HepG2 (cell line): ENCODE results near the gene ZFAND3. TPM values are rescaled to one million over a fixed set of nuclear protein-coding genes. Genes with fewer than 3 reads are reported as not detected.

Experiments used
- ATAC-seq: fragments of 200-7000 bp; cut with Tn5 transposase; 3 replicates; pipeline ENCODE4 v1.9.1; 2020; ENCODE audit warnings: mild to moderate bottlenecking, moderate library complexity
- BruUV-seq: library from RNA; stranded (reverse); fragments of 400-500 nt; replicated peaks from 2 replicates; lab custom pipeline; 2021; lab: Mats Ljungman, UMichigan
- CTCF ChIA-PET: fragments of 300-600 bp; formaldehyde crosslinking; extraction: SDS; loops from one replicate; lab custom pipeline; 2021; ENCODE audit warnings: low total read pairs, inconsistent platforms, low intra/inter-chr PET ratio; lab: Yijun Ruan, JAX
- POLR2A ChIA-PET: fragments of 350-600 bp; sonication (Branson Sonifier 250); formaldehyde crosslinking; loops from one replicate; lab custom pipeline; 2020; ENCODE audit warnings: antibody characterized with exemption, inconsistent platforms; lab: Yijun Ruan, JAX
- DNase-seq: peaks from one replicate; pipeline ENCODE4 v3.0.0-alpha.2; 2015; ENCODE audit warnings: low spot score
- FAIRE-seq: peaks from 3 replicates; lab custom pipeline; 2011; peaks lifted over from hg19 to GRCh38; lab: Jason Lieb, UNC
- H2AFZ ChIP-seq: one replicate; pipeline ENCODE4 v1.6.1; 2011; ENCODE audit warnings: low read length, inconsistent platforms
- H3K27ac ChIP-seq: fragments of 300-600 bp; 3 replicates; pipeline ENCODE4 v1.8.0; 2011; ENCODE audit warnings: mixed run types, mild to moderate bottlenecking, mixed read lengths, low read length, inconsistent platforms; ENCODE audit not compliant: insufficient read depth; ENCODE audit errors: extremely low read length
- H3K27me3 ChIP-seq, 2 experiments: fragments of 200-600 bp in 1 of 2; 2 replicates in 1 of 2; 3 replicates in 1 of 2; pipeline versions ENCODE4 v1.6.0 to v1.8.0; 2011; ENCODE audit warnings: low read length in 2 of 2, mild to moderate bottlenecking in 2 of 2, moderate library complexity in 2 of 2, inconsistent platforms in 1 of 2; ENCODE audit not compliant: insufficient read depth in 2 of 2, control insufficient read depth in 1 of 2
- H3K36me3 ChIP-seq, 2 experiments: fragments of 200-600 bp in 1 of 2; replicated peaks in 1 of 2; 2 replicates in 1 of 2; 3 replicates in 1 of 2; pipeline versions ENCODE4 v1.5.1 to v1.8.0; 2011; ENCODE audit warnings: low read length in 2 of 2, inconsistent platforms in 1 of 2; ENCODE audit not compliant: insufficient read depth in 2 of 2, control insufficient read depth in 1 of 2
- H3K4me1 ChIP-seq: 2 replicates; pipeline ENCODE4 v1.5.1; 2012; ENCODE audit warnings: low read length, inconsistent platforms; ENCODE audit not compliant: insufficient read depth
- H3K4me2 ChIP-seq: 2 replicates; pipeline ENCODE4 v1.6.0; 2011; ENCODE audit warnings: low read depth, low read length, inconsistent platforms
- H3K4me3 ChIP-seq, 3 experiments: fragments of 200-600 bp in 1 of 3; sonication (generic), shearing (Covaris generic) in 1 of 3; replicated peaks in 1 of 3; 2 replicates each; pipeline ENCODE4 v1.5.1; 2011 to 2016; ENCODE audit warnings: low read length in 3 of 3, inconsistent platforms in 2 of 3, low read depth in 2 of 3, mild to moderate bottlenecking in 2 of 3, control low read depth in 1 of 3, mixed read lengths in 1 of 3; ENCODE audit not compliant: insufficient read depth in 1 of 3
- H3K79me2 ChIP-seq: one replicate; pipeline ENCODE4 v1.6.1; 2011; ENCODE audit warnings: low read length, inconsistent platforms; ENCODE audit not compliant: insufficient read depth
- H3K9ac ChIP-seq: 2 replicates; pipeline ENCODE4 v1.6.0; 2011; ENCODE audit warnings: mild to moderate bottlenecking, low read depth, low read length, inconsistent platforms; ENCODE audit not compliant: insufficient read depth
- H3K9me3 ChIP-seq: 2 replicates; pipeline ENCODE4 v1.5.1; 2012; ENCODE audit warnings: mild to moderate bottlenecking, low read length
- H4K20me1 ChIP-seq: 2 replicates; pipeline ENCODE4 v1.6.0; 2011; ENCODE audit warnings: inconsistent platforms, mild to moderate bottlenecking, low read length, moderate library complexity; ENCODE audit not compliant: insufficient read depth
- CENPX ChIP-seq: sonication (generic); formaldehyde crosslinking; IDR thresholded peaks from 2 replicates; pipeline ENCODE4 v1.9.0; 2021; ENCODE audit warnings: mild to moderate bottlenecking, missing genetic modification reagents, moderate library complexity
- GABPB1 ChIP-seq: IDR thresholded peaks from 2 replicates; pipeline ENCODE4 v1.6.1; 2016; ENCODE audit warnings: mild to moderate bottlenecking, missing genetic modification reagents, moderate library complexity, missing compliant biosample characterization
- IKZF1 ChIP-seq: fragments of 450-650 bp; IDR thresholded peaks from 2 replicates; pipeline ENCODE4 v1.7.1; 2016
- MXI1 ChIP-seq: IDR thresholded peaks from 3 replicates; pipeline ENCODE4 v1.6.1; 2012; ENCODE audit warnings: low read depth, low read length, inconsistent platforms, borderline replicate concordance
- PHF5A ChIP-seq: IDR thresholded peaks from one replicate; pipeline ENCODE4 v1.6.1; 2018; ENCODE audit warnings: low read depth, missing genetic modification reagents; ENCODE audit not compliant: unreplicated experiment
- SMAD1 ChIP-seq: sonication (generic); formaldehyde crosslinking; IDR thresholded peaks from 2 replicates; pipeline ENCODE4 v1.4.0; 2020; ENCODE audit warnings: missing genetic modification reagents, low read depth, mild to moderate bottlenecking, borderline replicate concordance
- SNRNP70 ChIP-seq: fragments of 200-400 bp; formaldehyde crosslinking; IDR thresholded peaks from 2 replicates; pipeline ENCODE4 v1.6.1; 2017; ENCODE audit warnings: mild to moderate bottlenecking, low read depth, low read length, moderate library complexity
- SRSF9 ChIP-seq: fragments of 200-400 bp; formaldehyde crosslinking; IDR thresholded peaks from 2 replicates; pipeline ENCODE4 v1.6.1; 2018; ENCODE audit warnings: borderline replicate concordance, mild to moderate bottlenecking, low read depth, low read length; ENCODE audit not compliant: insufficient read depth, poor library complexity, severe bottlenecking
- THAP11 ChIP-seq: IDR thresholded peaks from 2 replicates; pipeline ENCODE4 v1.6.1; 2016; ENCODE audit warnings: missing biosample characterization, missing genetic modification reagents
- YEATS4 ChIP-seq: sonication (generic); formaldehyde crosslinking; IDR thresholded peaks from 2 replicates; pipeline ENCODE4 v1.4.0; 2020; ENCODE audit warnings: missing genetic modification reagents, borderline replicate concordance
- ZFP36 ChIP-seq: fragments of 150-350 bp; IDR thresholded peaks from 2 replicates; pipeline ENCODE4 v1.6.1; 2018; ENCODE audit warnings: borderline replicate concordance, low read length, low read depth; ENCODE audit not compliant: partially characterized antibody
- ZMYM3 ChIP-seq: sonication (generic); formaldehyde crosslinking; IDR thresholded peaks from 2 replicates; pipeline ENCODE4 v1.5.1; 2020; ENCODE audit warnings: mild to moderate bottlenecking, missing genetic modification reagents
- ZNF281 ChIP-seq: sonication (generic); formaldehyde crosslinking; IDR thresholded peaks from 2 replicates; pipeline ENCODE4 v1.4.0; 2020; ENCODE audit warnings: missing genetic modification reagents, borderline replicate concordance
- ZNF362 ChIP-seq: sonication (generic); formaldehyde crosslinking; IDR thresholded peaks from 2 replicates; pipeline ENCODE4 v1.4.0; 2020; ENCODE audit warnings: missing genetic modification reagents, mild to moderate bottlenecking, borderline replicate concordance
- ZNF639 ChIP-seq: conservative IDR thresholded peaks from 2 replicates; pipeline ENCODE4 v1.6.1; 2018; ENCODE audit warnings: missing genetic modification reagents
- WGBS: methylation state at CpG from one replicate; pipeline ENCODE4 v1.1.6; 2017; ENCODE audit warnings: low lambda C conversion rate; 5-methylcytosine and 5-hydroxymethylcytosine counted together
- in situ Hi-C: cut with HindIII; loops from 2 replicates; pipeline ENCODE4 v1.10.0; 2017; ENCODE audit warnings: low pct_unique_long_range_greater_than_20kb; ENCODE audit not compliant: extremely low pct_ligation_motif_present
- intact Hi-C: fragments of 100-400 bp; cut with micrococcal nuclease; formaldehyde crosslinking; loops from one replicate; pipeline ENCODE4 v1.10.0; 2022; ENCODE audit not compliant: unreplicated experiment
- polyA plus RNA-seq, 8 experiments: library from polyadenylated mRNA; depleted of rRNA in 3 of 8; stranded (reverse) in 7 of 8; unstranded in 1 of 8; fragments of >200 nt; fragmentation: Illumina TruSeq in 4 of 8; extraction: Trizol in 4 of 8; gene quantifications; 2 replicates each; pipeline versions ENCODE4 v1.2.1 to v1.2.3, GENCODE V29; 2011 to 2016; ENCODE audit warnings: low read depth in 4 of 8, missing spikeins in 1 of 8, mixed read lengths in 1 of 8; ENCODE audit not compliant: insufficient read depth in 1 of 8
- total RNA-seq, 5 experiments: library from RNA; depleted of rRNA; stranded (reverse); fragments of >200 nt; fragmentation: Illumina TruSeq; extraction: Trizol; gene quantifications; 2 replicates each; pipeline ENCODE4 v1.2.3, GENCODE V29; 2016; ENCODE audit warnings: low read depth in 1 of 5

The ZFAND3 gene
- total and polyA plus RNA-seq, 2 of the 13 experiments (the other 11 are each of a cell fraction or from before 2014, with no cell fraction given) = 16.4 to 17.1 TPM

- Histone ChIP-seq H3K27ac (no peak overlapping the region), H2AFZ (no peak overlapping the region), H3K4me1 (peaks cover 5% of the 10 kb centered on the region; the same call in 1 of the 2 replicates), H3K36me3 (peaks cover 0 to 5% of the 10 kb centered on the region in 2 experiments; a peak in 3 of 5 replicates), H3K9ac (no peak overlapping the region), H3K4me2 (no peak overlapping the region), H3K27me3 (no peaks in the 10 kb centered on the region), H3K4me3 (no peak overlapping the region), H4K20me1 (peaks cover 26% of the 10 kb centered on the region; the same call in 1 of the 2 replicates), H3K9me3 (no peaks in the 10 kb centered on the region), H3K79me2 (peaks cover 79% of the 10 kb centered on the region)
- no TSS peak for BruUV-seq
- DNase-seq = no peak
- in situ Hi-C loops = no loop called here
- CTCF ChIA-PET = no interaction called here
- ATAC-seq = no peak
- POLR2A ChIA-PET = no interaction called here
- TF ChIP-seq SRSF9 (no peak), SMAD1 (CRISPR knock-in tag) (no peak), ZNF639 (CRISPR knock-in tag) (no peak), MXI1 (no peak), ZMYM3 (no peak), ZNF281 (CRISPR knock-in tag) (no peak), YEATS4 (no peak), ZFP36 (no peak), SNRNP70 (no peak), PHF5A (CRISPR knock-in tag) (no peak), THAP11 (CRISPR knock-in tag) (no peak), GABPB1 (CRISPR knock-in tag) (no peak), IKZF1 (no peak), ZNF362 (CRISPR knock-in tag) (no peak), CENPX (no peak)
- intact Hi-C loops = no loop called here
- WGBS = 94% methylated on average over 6 of the region's 6 CpGs
- FAIRE-seq = no peak
Measured at GRCh38 chr6:37866590-37867507, 47.3 kb downstream of the ZFAND3 start.
